H1 (cell line): ENCODE data around the gene AKAP9. TPM values are rescaled to one million over a fixed set of nuclear protein-coding genes. Genes with fewer than 3 reads are reported as not detected.

Experiments used
- CTCF ChIA-PET: fragments of 300-600 bp; sonication (Branson Sonifier 250); formaldehyde crosslinking; loops from one replicate; lab custom pipeline; 2021; ENCODE audit not compliant: partially characterized antibody; lab: Charles Lee
- POLR2A ChIA-PET: fragments of 300-600 bp; sonication (Branson Sonifier 250); formaldehyde crosslinking; loops from one replicate; lab custom pipeline; 2021; ENCODE audit warnings: inconsistent platforms; ENCODE audit not compliant: partially characterized antibody; lab: Charles Lee
- DNase-seq, 2 experiments: peaks; one replicate each; pipeline versions ENCODE4 v3.0.0 to v3.0.0-alpha.2; 2010 to 2022; ENCODE audit warnings: low spot score in 2 of 2, low read depth in 1 of 2, mixed read lengths in 1 of 2
- FAIRE-seq: peaks from 2 replicates; lab custom pipeline; 2011; peaks lifted over from hg19 to GRCh38; lab: Jason Lieb, UNC
- H2AFZ ChIP-seq: 2 replicates; pipeline ENCODE4 v1.8.1; 2012; ENCODE audit warnings: low read length, inconsistent platforms
- H2AK5ac ChIP-seq: 2 replicates; pipeline ENCODE4 v1.6.1; 2013; ENCODE audit warnings: low read depth, low read length
- H2BK120ac ChIP-seq: replicated peaks from 2 replicates; pipeline ENCODE3; 2013; ENCODE audit warnings: low read depth, low read length, inconsistent platforms
- H2BK12ac ChIP-seq: 2 replicates; pipeline ENCODE4 v1.6.1; 2013; ENCODE audit warnings: low read depth, low read length
- H2BK15ac ChIP-seq: 2 replicates; pipeline ENCODE4 v1.6.1; 2013; ENCODE audit warnings: low read length
- H2BK20ac ChIP-seq: 2 replicates; pipeline ENCODE4 v1.6.1; 2013; ENCODE audit warnings: low read length
- H2BK5ac ChIP-seq: 2 replicates; pipeline ENCODE4 v1.6.1; 2013; ENCODE audit warnings: low read depth, low read length
- H3K14ac ChIP-seq: 2 replicates; pipeline ENCODE4 v1.6.1; 2013; ENCODE audit warnings: inconsistent platforms; ENCODE audit not compliant: insufficient read length
- H3K18ac ChIP-seq: 2 replicates; pipeline ENCODE4 v1.6.1; 2013; ENCODE audit warnings: low read length; ENCODE audit errors: extremely low read depth
- H3K23ac ChIP-seq: 2 replicates; pipeline ENCODE4 v1.6.1; 2013; ENCODE audit warnings: inconsistent platforms; ENCODE audit not compliant: insufficient read length
- H3K23me2 ChIP-seq: 2 replicates; pipeline ENCODE4 v1.6.1; 2013; ENCODE audit warnings: low read depth, low read length
- H3K27ac ChIP-seq: 2 replicates; pipeline ENCODE4 v1.6.1; 2011; ENCODE audit warnings: low read depth, low read length, inconsistent platforms
- H3K27me3 ChIP-seq, 4 experiments: replicated peaks in 1 of 4; 1 replicate in 1 of 4; 2 replicates in 3 of 4; pipeline versions ENCODE4 v1.6.1 to v1.8.1; 2011 to 2013; ENCODE audit warnings: low read length in 3 of 4, mild to moderate bottlenecking in 3 of 4, inconsistent platforms in 2 of 4, mixed read lengths in 2 of 4, moderate library complexity in 1 of 4; ENCODE audit not compliant: control insufficient read depth in 3 of 4, insufficient read depth in 3 of 4; ENCODE audit errors: extremely low read depth in 1 of 4
- H3K36me3 ChIP-seq, 4 experiments: 2 replicates each; pipeline versions ENCODE4 v1.6.1 to v1.8.1; 2011 to 2013; ENCODE audit warnings: mild to moderate bottlenecking in 4 of 4, low read length in 3 of 4, moderate library complexity in 2 of 4, control low read depth in 1 of 4, inconsistent platforms in 1 of 4; ENCODE audit not compliant: insufficient read depth in 4 of 4, control insufficient read depth in 2 of 4
- H3K4ac ChIP-seq: replicated peaks from 2 replicates; pipeline ENCODE3; 2013; ENCODE audit warnings: low read length, low read depth, mixed read lengths, inconsistent platforms; ENCODE audit not compliant: insufficient read length
- H3K4me1 ChIP-seq, 4 experiments: replicated peaks in 1 of 4; 1 replicate in 1 of 4; 2 replicates in 3 of 4; pipeline versions ENCODE4 v1.6.1 to v1.8.1; 2011 to 2013; ENCODE audit warnings: low read length in 3 of 4, inconsistent platforms in 2 of 4, mixed read lengths in 1 of 4; ENCODE audit not compliant: insufficient read depth in 4 of 4, control insufficient read depth in 3 of 4
- H3K4me2 ChIP-seq, 2 experiments: 2 replicates each; pipeline versions ENCODE4 v1.6.1 to v1.8.1; 2011 to 2013; ENCODE audit warnings: low read depth in 2 of 2, low read length in 2 of 2, control low read depth in 1 of 2, inconsistent platforms in 1 of 2, mild to moderate bottlenecking in 1 of 2; ENCODE audit not compliant: insufficient read depth in 1 of 2
- H3K4me3 ChIP-seq, 4 experiments: fragments of 200-600, 300-600 bp in 1 of 4; sonication (generic), shearing (Covaris generic), sonication (Bioruptor Twin) in 1 of 4; 2 replicates each; pipeline versions ENCODE4 v1.5.1 to v1.8.1; 2011 to 2016; ENCODE audit warnings: low read length in 4 of 4, low read depth in 3 of 4, control low read depth in 2 of 4, inconsistent platforms in 2 of 4, mild to moderate bottlenecking in 2 of 4, mixed read lengths in 1 of 4, moderate library complexity in 1 of 4; ENCODE audit not compliant: insufficient read depth in 2 of 4; ENCODE audit errors: extremely low read depth in 1 of 4
- H3K56ac ChIP-seq: replicated peaks from 2 replicates; pipeline ENCODE3; 2013; ENCODE audit warnings: low read depth, mild to moderate bottlenecking, mixed read lengths, low read length, inconsistent platforms; ENCODE audit not compliant: insufficient read length
- H3K79me1 ChIP-seq: 2 replicates; pipeline ENCODE4 v1.6.1; 2013; ENCODE audit warnings: low read depth, low read length, control low read depth
- H3K79me2 ChIP-seq, 2 experiments: 2 replicates each; pipeline versions ENCODE4 v1.6.1 to v1.8.1; 2012 to 2013; ENCODE audit warnings: low read length in 2 of 2, mild to moderate bottlenecking in 2 of 2, inconsistent platforms in 1 of 2; ENCODE audit not compliant: insufficient read depth in 2 of 2, control insufficient read depth in 1 of 2
- H3K9ac ChIP-seq, 4 experiments: replicated peaks in 1 of 4; 1 replicate in 1 of 4; 2 replicates in 3 of 4; pipeline versions ENCODE4 v1.6.1 to v1.8.1; 2011 to 2013; ENCODE audit warnings: low read depth in 3 of 4, low read length in 3 of 4, control low read depth in 2 of 4, mild to moderate bottlenecking in 2 of 4, moderate library complexity in 2 of 4, inconsistent platforms in 1 of 4; ENCODE audit errors: extremely low read depth in 1 of 4
- H3K9me3 ChIP-seq, 2 experiments: 2 replicates each; pipeline versions ENCODE4 v1.6.1 to v1.8.1; 2012 to 2013; ENCODE audit warnings: mild to moderate bottlenecking in 2 of 2, moderate library complexity in 2 of 2, control low read depth in 1 of 2, inconsistent platforms in 1 of 2, low read depth in 1 of 2, low read length in 1 of 2, mixed read lengths in 1 of 2; ENCODE audit not compliant: insufficient read depth in 2 of 2
- H4K20me1 ChIP-seq, 2 experiments: replicated peaks in 1 of 2; 2 replicates each; pipeline versions ENCODE3 to v1.8.1; 2011 to 2013; ENCODE audit warnings: inconsistent platforms in 2 of 2, low read length in 2 of 2, mild to moderate bottlenecking in 1 of 2; ENCODE audit not compliant: insufficient read depth in 2 of 2, control insufficient read depth in 1 of 2
- H4K5ac ChIP-seq: 2 replicates; pipeline ENCODE4 v1.6.1; 2013; ENCODE audit warnings: low read length, low read depth, mixed read lengths, inconsistent platforms; ENCODE audit not compliant: insufficient read length
- H4K8ac ChIP-seq: 2 replicates; pipeline ENCODE4 v1.8.0; 2013; ENCODE audit warnings: mild to moderate bottlenecking, moderate library complexity, low read length, inconsistent platforms; ENCODE audit not compliant: insufficient read depth; ENCODE audit errors: extremely low read depth
- H4K91ac ChIP-seq: replicated peaks from 2 replicates; pipeline ENCODE3; 2013; ENCODE audit warnings: low read length, mixed read lengths, inconsistent platforms; ENCODE audit not compliant: insufficient read length
- GABPA ChIP-seq: IDR thresholded peaks from 2 replicates; pipeline ENCODE4 v1.6.1; 2011; ENCODE audit warnings: mild to moderate bottlenecking, low read length, moderate library complexity, borderline replicate concordance; ENCODE audit not compliant: insufficient read depth
- SAP30 ChIP-seq: fragments of 300-600 bp; sonication (generic); IDR thresholded peaks from 2 replicates; pipeline ENCODE4 v1.7.1; 2012; ENCODE audit warnings: low read length, moderate library complexity, mild to moderate bottlenecking, inconsistent platforms; ENCODE audit not compliant: insufficient read depth, insufficient replicate concordance
- SIN3A ChIP-seq, 2 experiments: IDR thresholded peaks in 1 of 2; conservative IDR thresholded peaks in 1 of 2; 2 replicates each; pipeline ENCODE4 v1.6.1; 2011 to 2012; ENCODE audit warnings: low read length in 2 of 2, improper control_type of control experiment in 1 of 2, low read depth in 1 of 2, mild to moderate bottlenecking in 1 of 2
- polyA plus RNA-seq, 7 experiments: library from polyadenylated mRNA; depleted of rRNA in 3 of 7; stranded (reverse) in 5 of 7; unstranded in 2 of 7; fragments of >200 nt in 5 of 7; fragments of 200-250 nt in 2 of 7; gene quantifications; 1 replicate in 5 of 7; 2 replicates in 1 of 7; 4 replicates in 1 of 7; pipeline versions ENCODE4 v1.2.1 to v1.2.3, GENCODE V29; 2011 to 2013; ENCODE audit warnings: missing spikeins in 2 of 7, mixed read lengths in 2 of 7
- total RNA-seq: library from RNA; stranded (reverse); fragmentation: NEBNext Ultra II Directional; extraction: Animal tissue kit (Norgen Biotek cat#: 25700); gene quantifications from 2 replicates; pipeline ENCODE4 v1.2.1, GENCODE V29; 2021

AKAP9 gene
- total and polyA plus RNA-seq, 2 of the 8 experiments (the other 6 are each of a cell fraction or from before 2014, with no cell fraction given), result 6.2 to 26.3 TPM

DNA sequence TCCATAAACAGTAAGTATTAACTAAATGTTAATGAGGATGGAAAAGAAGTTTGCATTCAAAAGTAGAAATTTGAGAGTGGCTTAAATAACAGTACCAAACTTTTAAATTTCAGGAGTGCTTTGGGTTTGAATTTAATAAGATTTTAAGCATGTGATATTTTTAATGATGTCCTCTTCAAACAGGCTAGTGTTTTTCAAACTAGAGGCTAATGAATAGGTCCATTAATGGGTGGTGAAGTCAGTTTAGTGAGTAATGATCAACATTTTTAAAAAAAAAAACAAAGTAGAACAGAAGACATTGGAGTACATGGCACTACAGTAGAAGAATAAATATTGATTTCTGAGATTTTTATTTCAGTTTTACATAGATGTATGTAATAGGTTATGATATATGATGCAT is 72.9 kb downstream of the AKAP9 start:
- H3K23ac ChIP-seq, result no peak overlapping the region
- no peak overlapping the region for H3K56ac ChIP-seq
- no peaks in the 10 kb centered on the region for H3K4me1 ChIP-seq
- no peak overlapping the region for H4K8ac ChIP-seq
- no peak overlapping the region for H3K4ac ChIP-seq
- H3K27me3 ChIP-seq, result no peaks in the 10 kb centered on the region
- no peak overlapping the region for H2AFZ ChIP-seq
- no peak overlapping the region for H2BK5ac ChIP-seq
- peaks cover 7 to 11% of the 10 kb centered on the region in 2 experiments; a peak in 3 of 4 replicates for H3K9me3 ChIP-seq
- no peak overlapping the region for H3K4me2 ChIP-seq
- H3K9ac ChIP-seq, result no peak overlapping the region
- H4K5ac ChIP-seq, result no peak overlapping the region
- peaks cover 0 to 16% (median 7%) of the 10 kb centered on the region in 4 experiments; a peak in 3 of 8 replicates for H3K36me3 ChIP-seq
- H4K91ac ChIP-seq, result no peak overlapping the region
- H2BK15ac ChIP-seq, result no peak overlapping the region
- no peaks in the 10 kb centered on the region for H4K20me1 ChIP-seq
- no peak overlapping the region for H3K14ac ChIP-seq
- CTCF ChIA-PET, result no interaction called here
- POLR2A ChIA-PET, result no interaction called here
- H3K79me2 ChIP-seq, result no peaks in the 10 kb centered on the region
- no peak overlapping the region for H2BK120ac ChIP-seq
- no peak for TF ChIP-seq GABPA
- no peak for TF ChIP-seq SIN3A (conservative IDR thresholded peaks at IDR 0.05 in 1 of 2, IDR thresholded peaks at IDR 0.05 in 1 of 2; ENCODE audit: low read depth in 1 of 2, low read length in 2 of 2)
- no peak for TF ChIP-seq SAP30
- H3K79me1 ChIP-seq, result no peaks in the 10 kb centered on the region
- DNase-seq (no peak), FAIRE-seq (no peak)
- no peak overlapping the region for H3K4me3 ChIP-seq
- no peaks in the 10 kb centered on the region for H3K23me2 ChIP-seq
- H2BK12ac ChIP-seq, result no peak overlapping the region
- H2AK5ac ChIP-seq, result no peak overlapping the region
- no peak overlapping the region for H3K27ac ChIP-seq
- no peak overlapping the region for H3K18ac ChIP-seq
- H2BK20ac ChIP-seq, result no peak overlapping the region
